Endothelial cell of umbilical vein (primary cell): ENCODE data around the gene GRIA4. TPM values are rescaled to one million over a fixed set of nuclear protein-coding genes. Genes with fewer than 3 reads are reported as not detected.

Experiments
- BruUV-seq: library from RNA; stranded (reverse); fragments of 400-500 nt; replicated peaks from 2 replicates; lab custom pipeline; 2021; lab: Mats Ljungman, UMichigan
- CTCF ChIA-PET: fragments of 300-600, 350-600 bp; sonication (Branson Sonifier 250); formaldehyde crosslinking; loops from one replicate; lab custom pipeline; 2021; ENCODE audit warnings: antibody characterized with exemption, inconsistent platforms; lab: Charles Lee
- POLR2A ChIA-PET: fragments of 300-600, 350-600 bp; sonication (Branson Sonifier 250); formaldehyde crosslinking; loops from one replicate; lab custom pipeline; 2021; ENCODE audit warnings: antibody characterized with exemption, inconsistent platforms; lab: Charles Lee
- DNase-seq: peaks from one replicate; pipeline ENCODE4 v3.0.0-alpha.2; 2011; ENCODE audit warnings: low read depth, low spot score
- FAIRE-seq: peaks from 2 replicates; lab custom pipeline; 2011; peaks lifted over from hg19 to GRCh38; lab: Jason Lieb, UNC
- H2AFZ ChIP-seq: 2 replicates; pipeline ENCODE4 v1.6.0; 2012; ENCODE audit warnings: low read depth, low read length, control low read depth, inconsistent platforms
- H3K27ac ChIP-seq: 2 replicates; pipeline ENCODE4 v1.5.1; 2011; ENCODE audit warnings: low read depth, mild to moderate bottlenecking, control low read depth, low read length, moderate library complexity; ENCODE audit not compliant: insufficient read depth
- H3K27me3 ChIP-seq, 2 experiments: 2 replicates each; pipeline versions ENCODE4 v1.6.0 to v1.6.1; 2011; ENCODE audit warnings: low read length in 2 of 2, mixed read lengths in 1 of 2; ENCODE audit not compliant: control insufficient read depth in 2 of 2, insufficient read depth in 2 of 2
- H3K36me3 ChIP-seq, 2 experiments: 2 replicates in 1 of 2; 3 replicates in 1 of 2; pipeline ENCODE4 v1.5.1; 2011; ENCODE audit warnings: low read length in 2 of 2, mild to moderate bottlenecking in 1 of 2, moderate library complexity in 1 of 2; ENCODE audit not compliant: control insufficient read depth in 2 of 2, insufficient read depth in 2 of 2; ENCODE audit errors: extremely low read depth in 1 of 2
- H3K4me1 ChIP-seq: 3 replicates; pipeline ENCODE4 v1.5.1; 2011; ENCODE audit warnings: mild to moderate bottlenecking, low read length; ENCODE audit not compliant: control insufficient read depth, insufficient read depth; ENCODE audit errors: extremely low read depth
- H3K4me2 ChIP-seq: 2 replicates; pipeline ENCODE4 v1.6.1; 2011; ENCODE audit warnings: low read length, control low read depth, mixed read lengths; ENCODE audit not compliant: insufficient read depth
- H3K4me3 ChIP-seq, 3 experiments: fragments of 200-600 bp in 1 of 3; sonication (generic), shearing (Covaris generic) in 1 of 3; replicated peaks in 1 of 3; 2 replicates each; pipeline ENCODE4 v1.5.1; 2011 to 2016; ENCODE audit warnings: control low read depth in 3 of 3, low read length in 3 of 3, mild to moderate bottlenecking in 2 of 3, inconsistent platforms in 1 of 3, low read depth in 1 of 3, moderate library complexity in 1 of 3; ENCODE audit not compliant: insufficient read depth in 1 of 3
- H3K79me2 ChIP-seq: 2 replicates; pipeline ENCODE4 v1.6.0; 2012; ENCODE audit warnings: low read length, inconsistent platforms; ENCODE audit not compliant: control insufficient read depth, insufficient read depth
- H3K9ac ChIP-seq: replicated peaks from 2 replicates; pipeline ENCODE3; 2011; ENCODE audit warnings: low read length, control low read depth; ENCODE audit not compliant: insufficient read depth; ENCODE audit errors: extremely low read depth
- H3K9me1 ChIP-seq: replicated peaks from 3 replicates; pipeline ENCODE4 v1.6.0; 2011; ENCODE audit warnings: mild to moderate bottlenecking, low read length; ENCODE audit not compliant: control insufficient read depth, insufficient read depth; ENCODE audit errors: extremely low read depth
- H3K9me3 ChIP-seq: replicated peaks from 2 replicates; pipeline ENCODE4 v1.5.1; 2012; ENCODE audit warnings: low read length, inconsistent platforms; ENCODE audit not compliant: control insufficient read depth, insufficient read depth
- H4K20me1 ChIP-seq: replicated peaks from 2 replicates; pipeline ENCODE3; 2011; ENCODE audit warnings: mild to moderate bottlenecking, low read length; ENCODE audit not compliant: control insufficient read depth, insufficient read depth; ENCODE audit errors: extremely low read depth
- EZH2 ChIP-seq: IDR thresholded peaks from 2 replicates; pipeline ENCODE4 v1.6.1; 2012; ENCODE audit warnings: borderline replicate concordance, low read depth, mild to moderate bottlenecking, moderate library complexity, low read length, inconsistent platforms; ENCODE audit not compliant: severe bottlenecking
- FOS ChIP-seq: IDR thresholded peaks from 2 replicates; pipeline ENCODE4 v1.6.1; 2011; ENCODE audit warnings: mild to moderate bottlenecking, low read length, moderate library complexity, borderline replicate concordance; ENCODE audit not compliant: insufficient read depth
- GATA2 ChIP-seq: IDR thresholded peaks from 2 replicates; pipeline ENCODE4 v1.7.0; 2011; ENCODE audit warnings: low read depth, mild to moderate bottlenecking, moderate library complexity, mixed read lengths, low read length; ENCODE audit not compliant: insufficient read length, insufficient read depth
- JUN ChIP-seq: IDR thresholded peaks from 2 replicates; pipeline ENCODE4 v1.6.1; 2011; ENCODE audit warnings: borderline replicate concordance, low read depth; ENCODE audit not compliant: insufficient read length, insufficient read depth
- MYC ChIP-seq: IDR thresholded peaks from one replicate; pipeline ENCODE4 v1.6.1; 2011; ENCODE audit warnings: mild to moderate bottlenecking, low read depth, low read length
- POLR2A ChIP-seq: IDR thresholded peaks from 2 replicates; pipeline ENCODE4 v1.6.1; 2012; ENCODE audit warnings: low read depth, mild to moderate bottlenecking, control low read depth, low read length
- POLR2AphosphoS5 ChIP-seq: IDR thresholded peaks from 2 replicates; pipeline ENCODE4 v1.6.1; 2012; ENCODE audit warnings: low read depth, mild to moderate bottlenecking, control low read depth, low read length, moderate library complexity; ENCODE audit not compliant: insufficient read depth
- dilution Hi-C: fragments of 300-500 bp; cut with MboI; formaldehyde crosslinking; loops from one replicate; pipeline ENCODE4 v1.15.0; 2019; ENCODE audit warnings: low sequenced_read_pairs; ENCODE audit not compliant: extremely low pct_ligation_motif_present
- intact Hi-C: fragments of 100-400 bp; cut with micrococcal nuclease; formaldehyde crosslinking; loops from one replicate; pipeline ENCODE4 v1.10.0; 2022
- polyA plus RNA-seq, 4 experiments: library from polyadenylated mRNA; depleted of rRNA in 3 of 4; stranded (reverse) in 3 of 4; unstranded in 1 of 4; fragments of >200 nt; gene quantifications; 2 replicates each; pipeline versions ENCODE4 v1.2.1 to v1.2.3, GENCODE V29; 2011 to 2012; ENCODE audit warnings: missing spikeins in 1 of 4
- total RNA-seq: library from RNA; stranded (reverse); gene quantifications from 2 replicates; pipeline ENCODE4 v1.2.3, GENCODE V29; 2021
- TF ChIP-seq, protein P1 (sequence below), 2 donors: IDR thresholded peaks; 1 replicate in 1 of 2; 2 replicates in 1 of 2; pipeline ENCODE4 v1.5.1; 2011; ENCODE audit warnings: low read length in 2 of 2, mild to moderate bottlenecking in 2 of 2, moderate library complexity in 2 of 2, control low read depth in 1 of 2, inconsistent platforms in 1 of 2, low read depth in 1 of 2; ENCODE audit not compliant: insufficient read depth in 1 of 2; ENCODE audit errors: extremely low read depth in 1 of 2
- TF ChIP-seq, protein P2 (sequence below): IDR thresholded peaks from 2 replicates; pipeline ENCODE4 v1.6.1; 2011; ENCODE audit not compliant: insufficient read depth, insufficient read length

The GRIA4 gene
- total and polyA plus RNA-seq, 2 donors (not counting 3 experiments of a cell fraction or from before 2014, with no cell fraction given), result not detected

GRCh38 chr11:105840391-105840790, 230.5 kb downstream of the GRIA4 start:
- H3K36me3 ChIP-seq, result no peaks in the 10 kb centered on the region
- dilution Hi-C loops (no loop called here), intact Hi-C loops (no loop called here)
- no peak for FAIRE-seq
- no TSS peak for BruUV-seq
- no peak overlapping the region for H3K4me3 ChIP-seq
- no peaks in the 10 kb centered on the region for H4K20me1 ChIP-seq
- CTCF ChIA-PET, result interaction anchor here (1.5 kb wide), 1 partner anchor 20 kb away, joined by 3 read pairs; no protein-coding TSS in a partner anchor
- TF ChIP-seq JUN (no peak), FOS (no peak), POLR2AphosphoS5 (no peak), EZH2 (no peak), POLR2A (no peak), MYC (no peak), GATA2 (no peak)
- TF ChIP-seq, protein P1, sequence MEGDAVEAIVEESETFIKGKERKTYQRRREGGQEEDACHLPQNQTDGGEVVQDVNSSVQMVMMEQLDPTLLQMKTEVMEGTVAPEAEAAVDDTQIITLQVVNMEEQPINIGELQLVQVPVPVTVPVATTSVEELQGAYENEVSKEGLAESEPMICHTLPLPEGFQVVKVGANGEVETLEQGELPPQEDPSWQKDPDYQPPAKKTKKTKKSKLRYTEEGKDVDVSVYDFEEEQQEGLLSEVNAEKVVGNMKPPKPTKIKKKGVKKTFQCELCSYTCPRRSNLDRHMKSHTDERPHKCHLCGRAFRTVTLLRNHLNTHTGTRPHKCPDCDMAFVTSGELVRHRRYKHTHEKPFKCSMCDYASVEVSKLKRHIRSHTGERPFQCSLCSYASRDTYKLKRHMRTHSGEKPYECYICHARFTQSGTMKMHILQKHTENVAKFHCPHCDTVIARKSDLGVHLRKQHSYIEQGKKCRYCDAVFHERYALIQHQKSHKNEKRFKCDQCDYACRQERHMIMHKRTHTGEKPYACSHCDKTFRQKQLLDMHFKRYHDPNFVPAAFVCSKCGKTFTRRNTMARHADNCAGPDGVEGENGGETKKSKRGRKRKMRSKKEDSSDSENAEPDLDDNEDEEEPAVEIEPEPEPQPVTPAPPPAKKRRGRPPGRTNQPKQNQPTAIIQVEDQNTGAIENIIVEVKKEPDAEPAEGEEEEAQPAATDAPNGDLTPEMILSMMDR (IDR thresholded peaks at IDR 0.05; ENCODE audit: extremely low read depth in 1 of 2, insufficient read depth in 1 of 2, low read depth in 1 of 2, low read length in 2 of 2), result no peak
- TF ChIP-seq, protein P2, sequence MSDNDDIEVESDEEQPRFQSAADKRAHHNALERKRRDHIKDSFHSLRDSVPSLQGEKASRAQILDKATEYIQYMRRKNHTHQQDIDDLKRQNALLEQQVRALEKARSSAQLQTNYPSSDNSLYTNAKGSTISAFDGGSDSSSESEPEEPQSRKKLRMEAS, result no peak
- POLR2A ChIA-PET, result no interaction called here
- no peak overlapping the region for H3K27ac ChIP-seq
- H2AFZ ChIP-seq, result no peak overlapping the region
- H3K79me2 ChIP-seq, result no peaks in the 10 kb centered on the region
- H3K9ac ChIP-seq, result no peak overlapping the region
- no peaks in the 10 kb centered on the region for H3K9me1 ChIP-seq
- H3K4me2 ChIP-seq, result no peak overlapping the region
- H3K27me3 ChIP-seq, result no peaks in the 10 kb centered on the region
- no peaks in the 10 kb centered on the region for H3K9me3 ChIP-seq
- no peaks in the 10 kb centered on the region for H3K4me1 ChIP-seq
- no peak for DNase-seq
